Endothelial cell of umbilical vein (primary cell): Measurements from ENCODE around the gene UBTD1.

ENCODE experiments used
- CTCF ChIP-seq, 2 donors: IDR thresholded peaks; 1 replicate in 1 of 2; 2 replicates in 1 of 2; pipeline ENCODE4 v1.5.1; 2011; ENCODE audit warnings: low read length in 2 of 2, mild to moderate bottlenecking in 2 of 2, moderate library complexity in 2 of 2, control low read depth in 1 of 2, inconsistent platforms in 1 of 2, low read depth in 1 of 2; ENCODE audit not compliant: insufficient read depth in 1 of 2; ENCODE audit errors: extremely low read depth in 1 of 2
- EZH2 ChIP-seq: IDR thresholded peaks from 2 replicates; pipeline ENCODE4 v1.6.1; 2012; ENCODE audit warnings: borderline replicate concordance, low read depth, mild to moderate bottlenecking, moderate library complexity, low read length, inconsistent platforms; ENCODE audit not compliant: severe bottlenecking
- FOS ChIP-seq: IDR thresholded peaks from 2 replicates; pipeline ENCODE4 v1.6.1; 2011; ENCODE audit warnings: mild to moderate bottlenecking, low read length, moderate library complexity, borderline replicate concordance; ENCODE audit not compliant: insufficient read depth
- GATA2 ChIP-seq: IDR thresholded peaks from 2 replicates; pipeline ENCODE4 v1.7.0; 2011; ENCODE audit warnings: low read depth, mild to moderate bottlenecking, moderate library complexity, mixed read lengths, low read length; ENCODE audit not compliant: insufficient read length, insufficient read depth
- JUN ChIP-seq: IDR thresholded peaks from 2 replicates; pipeline ENCODE4 v1.6.1; 2011; ENCODE audit warnings: borderline replicate concordance, low read depth; ENCODE audit not compliant: insufficient read length, insufficient read depth
- MAX ChIP-seq: IDR thresholded peaks from 2 replicates; pipeline ENCODE4 v1.6.1; 2011; ENCODE audit not compliant: insufficient read depth, insufficient read length
- MYC ChIP-seq: IDR thresholded peaks from one replicate; pipeline ENCODE4 v1.6.1; 2011; ENCODE audit warnings: mild to moderate bottlenecking, low read depth, low read length
- POLR2A ChIP-seq: IDR thresholded peaks from 2 replicates; pipeline ENCODE4 v1.6.1; 2012; ENCODE audit warnings: low read depth, mild to moderate bottlenecking, control low read depth, low read length
- POLR2AphosphoS5 ChIP-seq: IDR thresholded peaks from 2 replicates; pipeline ENCODE4 v1.6.1; 2012; ENCODE audit warnings: low read depth, mild to moderate bottlenecking, control low read depth, low read length, moderate library complexity; ENCODE audit not compliant: insufficient read depth

GRCh38 chr10:97520520-97520919, 21.8 kb downstream of the UBTD1 start:
- TF ChIP-seq FOS (no peak), CTCF (IDR thresholded peaks at IDR 0.05; ENCODE audit: extremely low read depth in 1 of 2, insufficient read depth in 1 of 2, low read depth in 1 of 2, low read length in 2 of 2) (no peak), MAX (no peak), EZH2 (no peak), POLR2A (no peak), MYC (no peak), POLR2AphosphoS5 (no peak), JUN (no peak), GATA2 (no peak)
